ENCODE results near the gene RUNX3.

DNA sequence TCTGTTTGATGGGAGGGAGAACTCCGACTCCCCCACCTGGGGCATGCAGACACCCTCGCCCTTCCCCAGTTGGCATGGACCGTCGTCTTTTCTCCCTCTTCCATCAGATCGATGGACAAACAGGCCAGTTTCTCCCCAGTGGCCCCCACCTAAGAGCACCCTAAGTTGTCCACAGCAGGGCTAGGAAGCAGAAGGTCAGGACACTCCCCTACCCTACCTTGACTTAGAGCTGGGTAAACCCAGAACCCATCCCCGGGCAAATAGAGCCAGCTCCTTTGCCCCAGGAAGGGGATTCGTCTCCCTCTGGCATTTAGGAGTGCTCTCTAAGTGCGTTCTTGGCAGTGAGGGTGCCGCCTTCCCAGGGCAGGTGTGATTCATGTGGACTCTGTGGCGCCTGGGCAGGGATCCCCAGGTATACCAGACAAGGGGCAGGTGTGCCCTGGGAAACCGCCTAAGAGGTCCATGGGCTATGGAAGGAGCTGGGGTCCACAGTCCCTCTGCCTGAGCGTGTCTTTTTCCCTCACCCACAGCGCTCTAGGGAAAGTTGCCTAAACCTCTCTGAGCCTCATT, 2.7 kb upstream of the RUNX3 start:
- TF ChIP-seq, protein P1, sequence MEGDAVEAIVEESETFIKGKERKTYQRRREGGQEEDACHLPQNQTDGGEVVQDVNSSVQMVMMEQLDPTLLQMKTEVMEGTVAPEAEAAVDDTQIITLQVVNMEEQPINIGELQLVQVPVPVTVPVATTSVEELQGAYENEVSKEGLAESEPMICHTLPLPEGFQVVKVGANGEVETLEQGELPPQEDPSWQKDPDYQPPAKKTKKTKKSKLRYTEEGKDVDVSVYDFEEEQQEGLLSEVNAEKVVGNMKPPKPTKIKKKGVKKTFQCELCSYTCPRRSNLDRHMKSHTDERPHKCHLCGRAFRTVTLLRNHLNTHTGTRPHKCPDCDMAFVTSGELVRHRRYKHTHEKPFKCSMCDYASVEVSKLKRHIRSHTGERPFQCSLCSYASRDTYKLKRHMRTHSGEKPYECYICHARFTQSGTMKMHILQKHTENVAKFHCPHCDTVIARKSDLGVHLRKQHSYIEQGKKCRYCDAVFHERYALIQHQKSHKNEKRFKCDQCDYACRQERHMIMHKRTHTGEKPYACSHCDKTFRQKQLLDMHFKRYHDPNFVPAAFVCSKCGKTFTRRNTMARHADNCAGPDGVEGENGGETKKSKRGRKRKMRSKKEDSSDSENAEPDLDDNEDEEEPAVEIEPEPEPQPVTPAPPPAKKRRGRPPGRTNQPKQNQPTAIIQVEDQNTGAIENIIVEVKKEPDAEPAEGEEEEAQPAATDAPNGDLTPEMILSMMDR (IDR thresholded peaks at IDR 0.05), result no peak
- no peak for TF ChIP-seq POLR2A (IDR thresholded peaks at IDR 0.05)

Measured in thyroid gland (tissue), 4 donors.